GM18505 (cell line): Measurements from ENCODE around the gene NDC80.
A peak's percentile ranks its signal among the peaks of the same experiment; 100 is the strongest.

Experiments used
- ATAC-seq: cut with Tn5 transposase; IDR thresholded peaks from one replicate; pipeline ENCODE4 v1.9.1; 2021; ENCODE audit not compliant: unreplicated experiment
- POLR2A ChIP-seq: IDR thresholded peaks from 4 replicates; pipeline ENCODE4 v1.6.1; 2011; ENCODE audit warnings: borderline replicate concordance; ENCODE audit not compliant: insufficient read depth, insufficient read length; ENCODE audit errors: extremely low read depth

The NDC80 gene

DNA sequence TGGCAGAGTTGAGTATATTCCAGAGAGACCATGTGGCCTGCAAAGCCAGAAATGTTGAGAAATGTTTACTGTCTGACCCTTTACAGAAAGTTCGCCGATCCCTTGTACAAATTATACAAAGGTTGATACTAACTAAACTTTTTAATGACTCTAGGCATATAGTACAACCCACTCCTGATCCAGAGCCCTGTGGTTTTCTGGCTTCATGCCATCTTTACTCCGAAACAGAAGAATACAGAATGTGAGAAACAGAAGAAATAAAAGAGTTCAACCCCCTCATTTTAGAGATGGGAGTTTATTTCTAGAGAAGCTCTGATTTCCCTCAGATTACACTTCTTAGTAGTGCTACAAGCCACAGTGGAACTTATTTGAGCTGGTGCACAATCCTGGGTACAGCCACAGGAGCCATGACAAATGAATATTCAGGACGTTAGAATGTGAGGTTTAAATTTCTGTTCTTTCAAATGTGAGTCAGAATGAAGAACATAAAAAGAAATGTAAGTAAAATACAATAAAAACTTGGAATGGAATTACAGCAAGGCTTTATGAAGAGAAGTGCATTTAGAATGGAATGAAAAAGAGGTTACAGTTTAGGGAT, 46.1 kb downstream of the NDC80 start:
- no peak for ATAC-seq
- no peak for TF ChIP-seq POLR2A

DNA sequence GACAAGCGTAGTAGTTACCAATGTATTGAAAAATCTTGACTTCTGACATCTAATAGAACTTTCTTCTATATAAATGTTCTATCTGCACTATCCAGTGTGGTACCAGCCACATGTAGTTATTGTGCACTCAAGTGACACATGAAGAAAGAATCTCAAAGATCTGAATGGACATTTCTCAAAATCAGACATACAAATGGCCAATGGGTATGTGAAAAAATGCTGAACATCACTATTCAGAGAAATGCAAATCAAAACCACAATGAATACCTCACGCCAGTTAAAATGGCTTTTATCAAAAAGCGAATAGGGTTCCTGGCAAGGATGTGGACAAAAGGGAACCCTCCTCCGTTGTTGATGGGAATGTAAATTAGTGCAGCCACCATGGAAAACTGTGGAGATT, 46.7 kb downstream of the NDC80 start:
- ATAC-seq, result no peak
- no peak for TF ChIP-seq POLR2A

DNA sequence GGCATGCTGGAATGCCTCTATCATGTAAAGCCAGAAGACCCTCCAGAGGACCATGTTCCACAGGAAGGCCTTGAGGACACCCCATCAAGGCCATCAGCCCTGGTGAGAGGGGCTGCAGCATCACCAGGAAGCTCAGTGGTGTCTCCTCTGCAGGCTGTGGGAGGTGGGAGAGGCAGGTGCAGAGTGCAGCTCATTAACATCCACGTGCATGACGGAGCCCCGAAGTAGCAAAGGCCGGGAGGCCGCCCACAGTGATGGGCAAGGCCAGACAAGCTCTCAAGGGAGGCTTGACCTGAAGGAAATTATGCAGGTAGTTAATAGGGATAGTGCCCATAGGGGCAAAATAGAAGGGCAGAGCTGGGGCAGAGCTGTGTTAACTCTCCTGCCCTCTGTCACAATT, 53.9 kb downstream of the NDC80 start:
- no peak for TF ChIP-seq POLR2A
- ATAC-seq, result no peak

DNA sequence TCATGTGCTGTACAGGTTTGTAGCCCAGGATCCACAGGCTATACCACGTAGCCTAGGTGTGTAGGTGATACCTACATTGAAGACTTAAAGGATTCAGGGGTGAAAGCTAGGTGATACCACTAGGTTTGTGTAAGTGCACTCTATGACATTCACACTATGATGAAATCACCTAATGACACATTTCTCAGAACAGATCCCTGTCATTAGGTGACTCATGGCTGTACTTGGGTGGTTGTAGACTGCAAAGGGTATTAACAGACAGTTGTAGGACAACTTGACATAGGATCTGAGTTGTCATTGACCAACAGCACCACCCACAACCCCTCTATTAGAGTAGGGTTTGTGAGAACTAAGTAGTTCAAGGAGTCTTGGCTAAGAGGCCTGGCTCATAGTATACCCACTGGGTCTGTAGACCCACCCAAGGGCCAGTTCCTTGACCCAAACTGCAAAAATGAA, 56.5 kb downstream of the NDC80 start:
- ATAC-seq, result no peak
- TF ChIP-seq POLR2A, result no peak

GRCh38 chr18:2629003-2629402, 57.6 kb downstream of the NDC80 start:
- no peak for TF ChIP-seq POLR2A

GRCh38 chr18:2635586-2635985, 64.2 kb downstream of the NDC80 start:
- no peak for TF ChIP-seq POLR2A
- ATAC-seq, result no peak

More at GRCh38 chr18:2629003-2629402, 57.6 kb downstream of the NDC80 start:
- no peak for ATAC-seq

DNA sequence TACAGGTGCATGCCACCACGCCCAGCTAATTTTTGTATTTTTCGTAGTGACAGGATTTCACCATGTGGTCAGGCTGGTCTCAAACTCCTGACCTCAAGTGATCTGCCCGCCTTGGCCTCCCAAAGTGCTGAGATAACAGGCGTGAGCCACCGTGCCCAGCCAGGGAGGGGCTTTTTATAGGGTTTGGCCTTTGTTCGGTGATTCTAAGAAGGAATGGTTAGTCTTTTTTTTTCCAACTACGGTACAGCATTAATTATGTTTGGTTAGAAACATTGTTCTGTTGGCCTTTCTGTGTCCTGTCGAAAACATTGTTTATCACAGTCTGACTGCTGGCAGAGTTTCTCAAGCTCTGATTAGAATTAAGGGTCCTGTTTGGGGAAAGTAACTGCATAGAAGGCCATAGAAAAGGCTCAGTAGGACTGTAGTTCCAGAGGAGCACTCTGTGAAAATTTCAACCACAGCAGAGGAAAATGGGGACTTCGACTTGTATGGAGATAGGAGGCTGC, 64.8 kb downstream of the NDC80 start:
- ATAC-seq, result peak; percentile 24

GRCh38 chr18:2641638-2642037, 70.3 kb downstream of the NDC80 start:
- no peak for TF ChIP-seq POLR2A
- ATAC-seq, result peak; percentile 76

More for the DNA sequence above, 64.8 kb downstream of the NDC80 start:
- no peak for TF ChIP-seq POLR2A

GRCh38 chr18:2642771-2643170, 71.4 kb downstream of the NDC80 start:
- no peak for ATAC-seq
- TF ChIP-seq POLR2A, result no peak

DNA sequence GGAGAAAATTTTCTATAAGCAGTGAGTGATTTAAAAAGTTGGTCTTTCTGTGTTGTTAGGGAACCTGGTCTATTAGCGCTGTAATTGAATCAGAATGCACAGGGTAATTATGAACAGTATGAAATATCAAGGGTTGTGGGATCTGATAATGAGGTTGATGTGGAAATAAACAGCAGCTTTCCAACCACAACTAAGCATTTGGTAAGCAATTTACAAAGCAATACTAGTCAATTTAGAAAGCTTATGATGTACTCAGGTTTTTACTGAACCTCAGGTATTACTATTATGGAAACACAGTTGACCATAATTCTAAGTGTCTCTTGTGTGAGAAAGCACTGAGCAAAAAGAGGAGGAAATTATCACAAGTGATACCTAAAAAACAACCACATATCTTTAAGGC, 73.2 kb downstream of the NDC80 start:
- no peak for TF ChIP-seq POLR2A
- ATAC-seq, result no peak

- no peak for ATAC-seq
- no peak for TF ChIP-seq POLR2A
Measured at GRCh38 chr18:2651981-2652380, 80.6 kb downstream of the NDC80 start.

- TF ChIP-seq POLR2A, result no peak
- no peak for ATAC-seq
Measured at GRCh38 chr18:2653467-2653866, 82.1 kb downstream of the NDC80 start.

- ATAC-seq, result no peak
- TF ChIP-seq POLR2A, result no peak
Measured at GRCh38 chr18:2654169-2654927, 83.0 kb downstream of the NDC80 start.

- no peak for TF ChIP-seq POLR2A
- ATAC-seq, result peak; percentile 32
Measured at GRCh38 chr18:2654928-2655177, 83.5 kb downstream of the NDC80 start.
